Activated CD8-positive, alpha-beta T cell treated with anti-CD3 and anti-CD28 coated beads for 36 hours (primary cell): ENCODE measurements around the gene GPC5. TPM values are rescaled to one million over a fixed set of nuclear protein-coding genes. Genes with fewer than 3 reads are reported as not detected.

ENCODE experiments used
- ATAC-seq: fragments of 200-7000 bp; cut with Tn5 transposase; one replicate; pipeline ENCODE4 v1.10.0; 2021; ENCODE audit warnings: mild to moderate bottlenecking, moderate library complexity
- CTCF ChIA-PET: fragments of 350-600 bp; sonication (Branson Sonifier 250); formaldehyde crosslinking; loops from one replicate; lab custom pipeline; 2021; ENCODE audit warnings: antibody characterized with exemption; lab: Charles Lee
- POLR2A ChIA-PET: fragments of 350-600 bp; sonication (Branson Sonifier 250); formaldehyde crosslinking; loops from one replicate; lab custom pipeline; 2021; ENCODE audit warnings: antibody characterized with exemption; lab: Charles Lee
- DNase-seq: peaks from one replicate; pipeline ENCODE4 v3.0.0-alpha.2; 2020
- H3K27ac Mint-ChIP-seq: one replicate; pipeline ENCODE4 v1.8.0; 2021; ENCODE audit warnings: mild to moderate bottlenecking, mixed read lengths
- H3K27me3 Mint-ChIP-seq: one replicate; pipeline ENCODE4 v1.8.0; 2021; ENCODE audit warnings: mixed read lengths
- H3K36me3 Mint-ChIP-seq: one replicate; pipeline ENCODE4 v1.8.0; 2021; ENCODE audit warnings: low read depth, mixed read lengths
- H3K4me1 Mint-ChIP-seq: one replicate; pipeline ENCODE4 v1.8.0; 2021; ENCODE audit warnings: low read depth, mixed read lengths
- H3K4me3 Mint-ChIP-seq: one replicate; pipeline ENCODE4 v1.8.0; 2021; ENCODE audit warnings: mild to moderate bottlenecking, moderate library complexity, mixed read lengths
- H3K9me3 Mint-ChIP-seq: one replicate; pipeline ENCODE4 v1.8.0; 2021; ENCODE audit warnings: mixed read lengths
- CTCF ChIP-seq: fragments of 200-600 bp; IDR thresholded peaks from one replicate; pipeline ENCODE4 v1.8.0; 2022; ENCODE audit warnings: antibody characterized with exemption, mild to moderate bottlenecking
- intact Hi-C: fragments of 100-400 bp; cut with micrococcal nuclease; formaldehyde crosslinking; loops from one replicate; pipeline ENCODE4 v1.10.0; 2022
- total RNA-seq, 2 experiments: library from RNA; stranded (reverse); gene quantifications; one replicate each; pipeline ENCODE4 v1.2.3, GENCODE V29; 2021

The GPC5 gene
- total RNA-seq, 2 experiments from 2014 or later, result 0.13 to 0.14 TPM

- Mint-ChIP-seq H3K9me3 (peaks cover 10% of the 10 kb centered on the region), H3K27ac (no peak overlapping the region)
- POLR2A ChIA-PET, result no interaction called here
These were observed 630.3 kb downstream of the GPC5 start for GRCh38 chr13:92028695-92029094.

GRCh38 chr13:92029641-92030040, 631.2 kb downstream of the GPC5 start:
- CTCF ChIA-PET, result no interaction called here
- no peaks in the 10 kb centered on the region for H3K27me3 Mint-ChIP-seq
- ATAC-seq, result no peak
- H3K36me3 Mint-ChIP-seq, result no peaks in the 10 kb centered on the region
- TF ChIP-seq CTCF, result no peak
- no peaks in the 10 kb centered on the region for H3K4me1 Mint-ChIP-seq
- DNase-seq, result no peak
- POLR2A ChIA-PET, result no interaction called here
- intact Hi-C loops, result no loop called here
- H3K4me3 Mint-ChIP-seq, result no peak overlapping the region
- peaks cover 10% of the 10 kb centered on the region for H3K9me3 Mint-ChIP-seq
- no peak overlapping the region for H3K27ac Mint-ChIP-seq

More at GRCh38 chr13:92028695-92029094, 630.3 kb downstream of the GPC5 start:
- ATAC-seq (no peak), DNase-seq (no peak)
- no peaks in the 10 kb centered on the region for H3K36me3 Mint-ChIP-seq
- H3K27me3 Mint-ChIP-seq, result no peaks in the 10 kb centered on the region
- H3K4me1 Mint-ChIP-seq, result no peaks in the 10 kb centered on the region
- intact Hi-C loops, result no loop called here
- CTCF ChIA-PET, result no interaction called here
- H3K4me3 Mint-ChIP-seq, result no peak overlapping the region
- no peak for TF ChIP-seq CTCF

- ChIA-PET CTCF (no interaction called here), POLR2A (no interaction called here)
- intact Hi-C loops, result no loop called here
- no peak for ATAC-seq
- Mint-ChIP-seq H3K4me1 (no peaks in the 10 kb centered on the region), H3K9me3 (no peaks in the 10 kb centered on the region), H3K27ac (no peak overlapping the region), H3K36me3 (no peaks in the 10 kb centered on the region), H3K27me3 (no peaks in the 10 kb centered on the region), H3K4me3 (no peak overlapping the region)
- DNase-seq, result no peak
- no peak for TF ChIP-seq CTCF
These were observed 640.5 kb downstream of the GPC5 start for GRCh38 chr13:92038905-92039304.

DNA sequence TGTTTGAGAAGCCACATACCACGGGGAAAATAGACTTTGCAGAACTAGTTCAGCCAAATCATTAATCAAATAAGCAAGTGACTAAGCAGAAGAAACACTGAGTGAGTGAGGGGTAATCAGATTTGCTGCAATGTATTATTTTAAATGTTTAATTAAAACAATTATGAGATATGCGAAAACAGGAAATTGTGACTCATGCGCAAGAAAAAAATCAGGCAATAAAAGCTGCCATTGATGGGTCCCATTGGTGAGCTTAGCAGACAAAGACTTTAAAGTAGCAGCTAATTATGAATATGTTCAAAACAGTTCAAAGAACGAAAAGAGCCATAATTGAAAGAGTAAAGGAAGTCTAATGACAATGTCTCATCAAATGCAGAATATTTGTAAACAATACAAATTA, 644.1 kb downstream of the GPC5 start:
- H3K36me3 Mint-ChIP-seq, result no peaks in the 10 kb centered on the region
- intact Hi-C loops, result no loop called here
- no peak overlapping the region for H3K4me3 Mint-ChIP-seq
- H3K27ac Mint-ChIP-seq, result no peak overlapping the region
- no peaks in the 10 kb centered on the region for H3K4me1 Mint-ChIP-seq
- TF ChIP-seq CTCF, result no peak
- H3K27me3 Mint-ChIP-seq, result no peaks in the 10 kb centered on the region
- ChIA-PET POLR2A (no interaction called here), CTCF (no interaction called here)
- H3K9me3 Mint-ChIP-seq, result no peaks in the 10 kb centered on the region
- no peak for ATAC-seq
- no peak for DNase-seq

DNA sequence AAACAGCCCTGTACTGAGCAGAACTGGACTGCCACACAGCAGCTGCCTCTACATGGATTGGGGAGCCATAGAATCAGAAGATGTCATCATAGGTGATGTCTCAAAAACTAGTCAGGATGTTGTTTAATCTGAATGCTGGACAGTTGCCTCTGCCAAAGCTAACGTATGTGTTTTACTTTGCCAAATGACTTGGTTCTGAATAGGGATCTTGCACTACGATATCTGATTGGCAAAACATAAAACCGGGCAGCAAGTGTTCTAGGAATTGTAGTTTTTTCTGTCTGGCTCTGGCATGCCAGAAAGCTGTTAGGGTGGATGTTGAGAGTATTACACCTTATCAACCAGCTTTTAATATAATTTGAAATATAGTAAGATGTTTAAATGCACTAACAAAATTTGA, 645.9 kb downstream of the GPC5 start:
- no peaks in the 10 kb centered on the region for H3K27me3 Mint-ChIP-seq
- TF ChIP-seq CTCF, result no peak
- no peak overlapping the region for H3K27ac Mint-ChIP-seq
- DNase-seq (no peak), ATAC-seq (no peak)
- CTCF ChIA-PET, result no interaction called here
- intact Hi-C loops, result no loop called here
- no peaks in the 10 kb centered on the region for H3K9me3 Mint-ChIP-seq
- no peaks in the 10 kb centered on the region for H3K36me3 Mint-ChIP-seq
- H3K4me1 Mint-ChIP-seq, result no peaks in the 10 kb centered on the region
- POLR2A ChIA-PET, result no interaction called here
- no peak overlapping the region for H3K4me3 Mint-ChIP-seq
